ENCODE results near the gene ZNF487.
"Not testable (repeated sequence)": the region's sequence is repeated elsewhere in the genome, so short reads cannot be mapped to it uniquely, and the experiment has no call there.

Gene ZNF487

GRCh38 chr10:43407148-43407575 lies 29.7 kb upstream of the ZNF487 start:
- DNase-seq, result peak; percentile 55

GRCh38 chr10:43407576-43408330 lies 29.2 kb upstream of the ZNF487 start:
- DNase-seq, result peak; percentile 92

- no peak for DNase-seq
Measured at GRCh38 chr10:43408331-43408709, 28.6 kb upstream of the ZNF487 start.

- peak; percentile 95 for DNase-seq
Measured at GRCh38 chr10:43408710-43409384, 28.1 kb upstream of the ZNF487 start, which contains the start of gene HNRNPF. TSS of gene HNRNPF (minus strand) at chr10:43409186. CDS start at chr10:43387884, 21,302 bp downstream.

- peak; percentile 71 for DNase-seq
Measured at GRCh38 chr10:43409385-43410109, 27.4 kb upstream of the ZNF487 start.

GRCh38 chr10:43410345-43410744 lies 26.6 kb upstream of the ZNF487 start:
- DNase-seq, result no peak

GRCh38 chr10:43411536-43411935 lies 25.4 kb upstream of the ZNF487 start:
- no peak for DNase-seq

GRCh38 chr10:43415544-43415943 lies 21.4 kb upstream of the ZNF487 start:
- DNase-seq, result peak; percentile 81

- DNase-seq, result peak; percentile 100
Measured at GRCh38 chr10:43417950-43418768, 18.8 kb upstream of the ZNF487 start.

- DNase-seq, result no peak
Measured at GRCh38 chr10:43419997-43420368, 16.9 kb upstream of the ZNF487 start.

GRCh38 chr10:43420369-43421200 lies 16.3 kb upstream of the ZNF487 start:
- peak; percentile 88 for DNase-seq

- DNase-seq, result no peak
Measured at GRCh38 chr10:43421201-43421507, 15.8 kb upstream of the ZNF487 start.

- no peak for DNase-seq
Measured at GRCh38 chr10:43421519-43421918, 15.4 kb upstream of the ZNF487 start.

GRCh38 chr10:43421944-43422343 lies 15.0 kb upstream of the ZNF487 start:
- not testable (repeated sequence) for DNase-seq

GRCh38 chr10:43424416-43424815 lies 12.5 kb upstream of the ZNF487 start:
- no peak for DNase-seq

- DNase-seq, result not testable (repeated sequence)
Measured at GRCh38 chr10:43426476-43426875, 10.4 kb upstream of the ZNF487 start.

- DNase-seq, result no peak
Measured at GRCh38 chr10:43427166-43427825, 9.6 kb upstream of the ZNF487 start.

- DNase-seq, result no peak
Measured at GRCh38 chr10:43430926-43431663, 5.8 kb upstream of the ZNF487 start.

- no peak for DNase-seq
Measured at GRCh38 chr10:43437141-43437870, 395 bp downstream of the ZNF487 start.

Data from hematopoietic multipotent progenitor cell treated with erythropoietin and hydrocortisone succinate and interleukin-3 and kit ligand, for 8 days (in vitro differentiated cells).